Right lobe of liver (tissue), 4 donors: ENCODE results near the gene LTBP1.

Source experiments
- POLR2A ChIP-seq: fragments of 450-650 bp; IDR thresholded peaks from one replicate; pipeline ENCODE4 v1.6.1; 2017; ENCODE audit warnings: antibody characterized with exemption, mild to moderate bottlenecking
- TF ChIP-seq, protein P1 (sequence below), 4 donors: fragments of 200-600 bp in 3 of 4; fragments of 450-650 bp in 1 of 4; IDR thresholded peaks; one replicate each; pipeline versions ENCODE4 v1.5.1 to v1.8.0; 2016 to 2022; ENCODE audit warnings: antibody characterized with exemption in 4 of 4, mild to moderate bottlenecking in 2 of 4
- donor health status: DM: no; HTN: no; CAD: no.
- donor health status: DM: no; HTN: no; CAD: no.
- donor health status: DM: no; HTN: yes; CAD: no.

DNA sequence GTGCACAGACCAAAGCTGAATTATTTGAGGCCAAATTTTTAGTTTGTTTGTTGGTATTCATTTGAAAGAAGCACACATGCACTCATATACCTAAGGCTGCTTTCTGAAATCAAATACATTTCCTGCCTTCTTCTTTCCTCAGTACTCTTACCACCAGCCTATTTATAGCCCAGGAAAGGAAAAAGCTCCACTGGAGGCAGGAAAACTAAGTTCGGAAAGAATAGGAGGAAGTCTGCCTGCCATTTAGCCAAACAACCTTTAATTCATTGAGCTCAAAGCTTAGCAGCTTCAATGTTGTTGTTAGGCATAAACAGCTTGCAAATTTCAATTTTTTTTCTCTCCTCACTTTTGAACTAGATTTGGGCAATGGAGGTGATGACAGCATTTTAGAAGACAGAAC lies 489.3 kb downstream of the LTBP1 start:
- TF ChIP-seq, protein P1, sequence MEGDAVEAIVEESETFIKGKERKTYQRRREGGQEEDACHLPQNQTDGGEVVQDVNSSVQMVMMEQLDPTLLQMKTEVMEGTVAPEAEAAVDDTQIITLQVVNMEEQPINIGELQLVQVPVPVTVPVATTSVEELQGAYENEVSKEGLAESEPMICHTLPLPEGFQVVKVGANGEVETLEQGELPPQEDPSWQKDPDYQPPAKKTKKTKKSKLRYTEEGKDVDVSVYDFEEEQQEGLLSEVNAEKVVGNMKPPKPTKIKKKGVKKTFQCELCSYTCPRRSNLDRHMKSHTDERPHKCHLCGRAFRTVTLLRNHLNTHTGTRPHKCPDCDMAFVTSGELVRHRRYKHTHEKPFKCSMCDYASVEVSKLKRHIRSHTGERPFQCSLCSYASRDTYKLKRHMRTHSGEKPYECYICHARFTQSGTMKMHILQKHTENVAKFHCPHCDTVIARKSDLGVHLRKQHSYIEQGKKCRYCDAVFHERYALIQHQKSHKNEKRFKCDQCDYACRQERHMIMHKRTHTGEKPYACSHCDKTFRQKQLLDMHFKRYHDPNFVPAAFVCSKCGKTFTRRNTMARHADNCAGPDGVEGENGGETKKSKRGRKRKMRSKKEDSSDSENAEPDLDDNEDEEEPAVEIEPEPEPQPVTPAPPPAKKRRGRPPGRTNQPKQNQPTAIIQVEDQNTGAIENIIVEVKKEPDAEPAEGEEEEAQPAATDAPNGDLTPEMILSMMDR (IDR thresholded peaks at IDR 0.05) = no peak
- no peak for TF ChIP-seq POLR2A
